Measurements from ENCODE around the gene NID1.
A peak's percentile ranks its signal among the peaks of the same experiment; 100 is the strongest.
"Not testable (repeated sequence)": the region's sequence is repeated elsewhere in the genome, so short reads cannot be mapped to it uniquely, and the experiment has no call there.

Gene NID1

GRCh38 chr1:235996048-235996785 is 68.7 kb downstream of the NID1 start:
- DNase-seq, result peak; percentile 4 to 28

GRCh38 chr1:235995511-235995910 is 69.4 kb downstream of the NID1 start:
- DNase-seq, result peak; percentile 20 to 81

GRCh38 chr1:235993652-235994051 is 71.2 kb downstream of the NID1 start:
- DNase-seq, result no peak

- no peak for DNase-seq
Observed at GRCh38 chr1:235992868-235993267, 72.0 kb downstream of the NID1 start.

GRCh38 chr1:235992346-235992745 is 72.5 kb downstream of the NID1 start:
- DNase-seq, result no peak

GRCh38 chr1:235990330-235990795 is 74.5 kb downstream of the NID1 start:
- no peak for DNase-seq

- DNase-seq, result no peak
Observed at GRCh38 chr1:235989105-235989504, 75.8 kb downstream of the NID1 start.

GRCh38 chr1:235986869-235987268 is 78.0 kb downstream of the NID1 start:
- no peak for DNase-seq

GRCh38 chr1:235984041-235984825 is 80.7 kb downstream of the NID1 start:
- no peak for DNase-seq

GRCh38 chr1:235980976-235981375 is 83.9 kb downstream of the NID1 start:
- no peak for DNase-seq

- no peak for DNase-seq
Observed at GRCh38 chr1:235979716-235980333, 85.1 kb downstream of the NID1 start.

- no peak for DNase-seq
Observed at GRCh38 chr1:235979176-235979575, 85.7 kb downstream of the NID1 start.

GRCh38 chr1:235976490-235976889 is 88.4 kb downstream of the NID1 start:
- DNase-seq, result no peak

- no peak for DNase-seq
Observed at GRCh38 chr1:235974616-235975015, 90.3 kb downstream of the NID1 start.

- DNase-seq, result not testable (repeated sequence)
Observed at GRCh38 chr1:235972691-235973090, 92.2 kb downstream of the NID1 start.

GRCh38 chr1:235972311-235972689 is 92.6 kb downstream of the NID1 start:
- DNase-seq, result no peak

- DNase-seq, result peak; percentile 81 to 93
Observed at GRCh38 chr1:235971571-235972310, 93.1 kb downstream of the NID1 start.

- no peak for DNase-seq
Observed at GRCh38 chr1:235971020-235971419, 93.9 kb downstream of the NID1 start.

- no peak for DNase-seq
Observed at GRCh38 chr1:235968831-235969230, 96.1 kb downstream of the NID1 start.

- not testable (repeated sequence) for DNase-seq
Observed at GRCh38 chr1:235966134-235966533, 98.8 kb downstream of the NID1 start.

- DNase-seq, result no peak
Observed at GRCh38 chr1:235960809-235961208, 104.1 kb downstream of the NID1 start.

GRCh38 chr1:235958021-235958420 is 106.9 kb downstream of the NID1 start:
- no peak for DNase-seq

- DNase-seq, result no peak
Observed at GRCh38 chr1:235955777-235956176, 109.1 kb downstream of the NID1 start.
